Activated gamma-delta T cell treated with Interleukin-2 at 50 U/mL for 16 hours (primary cell): ENCODE results near the gene RHEB.
A peak's percentile ranks its signal among the peaks of the same experiment; 100 is the strongest.
"Not testable (repeated sequence)": the region's sequence is repeated elsewhere in the genome, so short reads cannot be mapped to it uniquely, and the experiment has no call there.

ENCODE experiments used
- DNase-seq: peaks from one replicate; pipeline ENCODE4 v3.0.0-alpha.2; 2020

RHEB gene, protein sequence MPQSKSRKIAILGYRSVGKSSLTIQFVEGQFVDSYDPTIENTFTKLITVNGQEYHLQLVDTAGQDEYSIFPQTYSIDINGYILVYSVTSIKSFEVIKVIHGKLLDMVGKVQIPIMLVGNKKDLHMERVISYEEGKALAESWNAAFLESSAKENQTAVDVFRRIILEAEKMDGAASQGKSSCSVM

DNA sequence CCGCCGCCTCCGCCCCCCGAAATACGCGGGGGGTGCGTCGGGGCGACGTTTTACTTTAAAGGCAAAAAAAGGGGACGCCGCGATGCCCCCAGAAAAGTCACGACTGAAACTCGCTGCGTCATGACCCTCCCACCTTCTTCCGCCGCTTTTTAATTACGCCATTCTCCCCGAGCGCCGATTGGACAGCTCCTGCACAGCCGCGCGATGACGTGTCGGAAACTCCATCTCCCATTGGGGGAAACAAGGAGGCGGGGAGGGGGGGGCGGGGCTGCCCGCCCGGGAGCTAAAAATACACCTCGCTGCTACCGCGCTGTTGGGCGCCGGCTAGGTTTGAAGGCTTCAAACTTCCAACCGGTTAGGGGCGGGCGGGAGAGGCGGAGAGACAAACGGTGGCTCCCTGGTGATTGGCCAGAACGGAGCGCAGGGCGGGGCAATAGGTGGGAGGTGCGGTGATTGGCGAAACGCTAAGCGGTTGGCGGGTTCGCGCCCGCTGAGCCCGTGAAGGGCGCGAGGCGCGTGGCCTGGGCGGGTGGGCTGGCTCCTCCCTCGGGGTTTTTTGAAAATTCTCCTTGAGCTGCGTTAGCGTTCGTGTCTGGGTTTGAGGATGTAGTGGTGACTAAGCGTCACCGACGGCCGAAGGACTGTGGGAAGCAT is at the start of gene RHEB:
Gene RHEB, minus strand, starts transcription at position 131 of the 654 bp plus-strand sequence. CDS start 384 bp downstream, outside the sequence.
- DNase-seq = peak; percentile 97

DNA sequence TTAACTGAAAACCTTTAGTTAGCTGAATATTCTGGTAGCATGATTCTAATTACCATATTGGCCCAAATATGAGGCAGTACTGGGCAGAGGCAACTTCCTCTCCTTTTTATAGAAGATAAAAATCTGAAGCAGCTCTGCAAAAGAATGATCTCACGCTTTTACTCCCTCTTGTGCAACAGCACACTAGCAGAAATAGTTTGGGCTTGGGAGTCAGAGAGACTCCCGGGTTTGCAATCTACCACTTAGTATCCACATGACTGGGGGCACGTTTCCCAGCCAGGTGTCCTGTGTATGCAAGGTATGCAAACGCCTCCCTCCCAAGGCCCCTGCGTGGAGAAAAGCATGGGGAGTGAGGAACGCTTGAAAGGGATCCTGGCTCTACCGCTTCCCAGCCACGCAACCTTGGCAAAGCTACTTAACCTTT is 47.2 kb upstream of the RHEB start:
- DNase-seq = no peak

DNA sequence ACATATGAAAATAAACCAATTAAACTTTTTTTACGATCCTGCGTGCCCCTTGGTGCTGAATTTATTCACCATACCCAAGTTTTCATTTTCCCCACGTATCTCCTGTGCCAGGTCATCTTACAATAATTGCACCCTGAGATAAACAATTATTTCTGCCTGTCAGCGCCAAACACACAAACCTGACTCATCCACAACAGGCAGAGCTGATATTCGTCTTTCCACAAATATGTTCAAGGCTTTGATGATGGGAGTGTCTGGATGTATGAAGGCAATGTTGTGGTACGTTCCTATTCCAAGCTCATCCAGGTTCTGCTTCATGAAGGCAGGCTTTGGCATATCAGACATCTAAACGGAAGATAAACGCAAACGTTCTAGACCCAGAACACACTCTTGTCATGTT is 45.8 kb upstream of the RHEB start:
- DNase-seq = no peak

DNA sequence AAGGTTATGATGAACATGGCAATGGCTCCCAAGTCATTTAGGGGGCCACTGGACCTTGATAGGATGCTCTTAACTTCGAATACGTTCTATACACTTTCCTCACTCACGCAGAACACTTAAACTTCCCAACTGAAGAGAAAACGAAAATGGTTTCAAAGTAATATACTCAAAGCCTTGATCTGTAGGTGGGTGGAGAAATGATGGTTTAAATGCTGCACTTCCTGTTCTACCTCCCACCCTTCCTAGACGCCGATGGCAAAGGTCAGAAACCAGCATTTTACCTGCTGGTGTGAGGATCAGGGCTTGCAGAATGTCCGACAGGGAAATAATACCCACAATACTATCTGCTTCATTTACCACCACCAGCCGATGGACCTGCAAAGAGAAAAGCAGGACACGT is 40.5 kb upstream of the RHEB start:
- DNase-seq = no peak

DNA sequence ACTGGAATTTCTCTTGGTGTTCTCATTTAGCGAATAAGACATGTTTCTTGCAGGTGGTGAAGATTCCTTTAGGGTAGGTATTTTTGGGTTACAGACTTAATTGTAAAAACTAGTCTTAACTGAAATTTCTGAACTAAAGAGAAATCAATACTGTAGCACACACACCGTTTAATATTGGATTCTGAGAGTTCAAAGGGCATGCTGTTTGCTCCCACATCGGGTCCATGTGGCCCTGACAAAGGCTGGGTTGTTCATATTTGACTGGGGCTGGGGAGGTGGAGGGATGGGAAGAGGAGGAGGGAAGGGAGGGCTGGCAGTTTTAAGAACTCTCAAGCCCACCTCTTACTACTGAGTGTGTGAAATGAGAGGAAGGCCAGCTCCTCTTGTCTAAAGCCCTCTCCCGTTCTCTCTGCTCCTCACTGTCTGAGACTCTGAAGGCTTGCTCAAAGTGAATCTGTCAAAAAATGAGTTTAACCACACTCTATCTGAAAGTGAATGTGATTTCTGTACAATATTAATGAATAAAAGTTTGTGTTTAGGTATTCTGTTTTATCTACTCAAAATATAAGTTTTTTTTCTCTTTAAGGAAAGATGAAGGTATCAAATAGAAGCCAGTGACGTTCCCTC is 40.0 kb upstream of the RHEB start:
- no peak for DNase-seq

DNA sequence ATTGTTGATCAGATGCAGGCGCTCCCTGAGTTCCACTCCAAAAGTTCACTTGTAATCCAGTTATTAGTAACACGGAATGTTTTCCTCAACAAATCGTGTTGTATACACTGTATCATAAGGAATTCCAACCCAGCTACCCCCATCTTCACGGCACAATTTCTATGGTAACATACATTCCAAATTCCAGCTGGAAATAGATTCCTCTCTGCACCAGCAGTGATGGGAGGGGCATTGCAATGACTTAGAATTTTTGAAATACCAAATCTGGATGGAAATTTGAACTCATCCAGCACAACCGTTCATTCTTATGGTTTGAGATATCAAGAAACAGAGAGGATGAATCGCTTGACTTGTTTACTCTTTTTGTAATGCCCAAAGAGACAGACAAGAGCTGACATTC is 38.9 kb upstream of the RHEB start:
- DNase-seq = no peak

DNA sequence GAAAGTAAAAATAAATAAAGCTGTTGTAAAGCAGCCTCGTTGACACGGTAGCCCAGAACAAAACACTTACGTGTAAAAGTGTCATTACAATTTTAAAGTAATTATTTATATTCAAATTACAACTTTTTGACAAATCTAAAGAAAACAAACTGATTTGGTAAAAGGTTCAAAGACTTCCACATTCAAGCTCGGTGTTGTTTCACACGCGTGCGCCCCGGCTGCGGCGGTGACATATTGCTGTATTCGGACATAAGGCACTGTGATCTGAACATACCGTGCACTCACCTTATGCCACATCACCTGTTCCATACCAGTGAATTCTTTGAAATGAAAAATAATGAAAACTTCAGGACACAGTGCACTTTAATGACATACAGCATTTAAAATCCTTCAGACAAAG is 36.9 kb upstream of the RHEB start:
- no peak for DNase-seq

DNA sequence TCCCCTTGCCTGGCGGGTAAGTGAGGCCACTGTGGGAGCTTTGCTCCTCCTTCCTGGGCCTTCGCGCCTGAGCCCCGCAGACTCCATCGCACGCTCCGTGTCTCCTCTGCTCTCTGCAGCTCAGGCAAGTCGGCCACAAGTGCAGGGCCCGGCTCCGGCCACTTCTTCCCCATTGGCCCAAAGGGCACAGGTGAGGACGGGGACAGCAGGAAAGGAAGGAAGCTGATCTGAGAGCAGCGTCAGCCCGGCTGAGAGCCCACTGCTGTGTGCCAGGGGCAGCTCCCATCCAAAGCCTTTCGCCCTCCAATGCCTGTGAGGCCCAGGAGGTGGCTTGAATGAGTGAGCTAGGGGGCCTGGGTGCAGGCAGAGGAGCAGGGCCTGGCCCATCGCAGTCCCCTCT is 33.7 kb upstream of the RHEB start:
- no peak for DNase-seq

DNA sequence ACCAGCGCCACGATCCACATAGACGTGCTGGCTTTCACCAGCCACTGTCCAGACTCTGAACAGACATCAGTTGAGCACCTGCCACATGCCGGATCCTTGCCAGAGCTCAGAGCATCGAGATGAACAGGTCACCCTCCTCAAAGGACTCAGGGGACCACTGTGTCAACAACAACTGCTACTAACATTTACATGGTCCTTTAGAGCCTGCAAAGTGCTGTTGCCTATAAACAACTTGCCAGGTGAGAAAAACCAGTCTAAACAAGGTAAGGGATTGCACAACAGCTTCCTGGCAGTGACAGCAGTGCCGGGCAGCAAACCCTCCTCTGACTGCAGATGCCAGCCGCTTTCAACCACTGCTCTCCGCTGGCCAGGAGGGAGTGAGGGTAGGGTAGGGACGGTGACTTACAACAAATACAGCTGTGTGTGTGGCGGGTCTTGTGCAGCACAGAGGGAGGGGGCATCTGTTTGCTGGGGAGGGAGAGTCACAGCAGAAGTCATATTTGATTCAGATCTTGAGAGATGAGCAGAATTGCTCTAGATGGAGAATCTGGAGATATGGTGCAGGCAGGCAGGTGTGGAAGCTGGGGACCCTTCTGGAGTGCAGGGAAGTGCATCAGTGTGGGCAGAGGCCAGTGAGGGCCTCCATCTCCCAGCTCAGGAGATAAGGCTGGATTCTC is 32.8 kb upstream of the RHEB start:
- DNase-seq = no peak

DNA sequence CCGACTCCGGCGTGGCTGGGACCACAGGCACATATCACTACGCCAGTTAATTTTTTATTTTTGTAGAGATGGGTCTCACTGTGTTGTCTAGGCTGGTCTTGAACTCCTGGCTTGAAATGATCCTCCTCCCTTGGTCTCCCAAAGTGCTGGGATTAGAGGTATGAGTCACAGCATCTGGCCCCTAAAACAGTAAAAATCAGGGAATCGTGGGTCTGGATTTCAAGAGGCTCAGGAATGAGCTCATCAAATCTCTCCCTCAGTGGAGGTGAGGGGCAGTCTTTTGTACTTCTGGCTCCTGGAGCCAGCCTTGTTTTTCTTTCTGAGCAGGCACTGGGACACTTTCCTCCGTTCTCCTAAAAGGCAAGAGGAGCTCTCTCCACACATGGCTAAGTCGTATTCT is 32.1 kb upstream of the RHEB start:
- no peak for DNase-seq

DNA sequence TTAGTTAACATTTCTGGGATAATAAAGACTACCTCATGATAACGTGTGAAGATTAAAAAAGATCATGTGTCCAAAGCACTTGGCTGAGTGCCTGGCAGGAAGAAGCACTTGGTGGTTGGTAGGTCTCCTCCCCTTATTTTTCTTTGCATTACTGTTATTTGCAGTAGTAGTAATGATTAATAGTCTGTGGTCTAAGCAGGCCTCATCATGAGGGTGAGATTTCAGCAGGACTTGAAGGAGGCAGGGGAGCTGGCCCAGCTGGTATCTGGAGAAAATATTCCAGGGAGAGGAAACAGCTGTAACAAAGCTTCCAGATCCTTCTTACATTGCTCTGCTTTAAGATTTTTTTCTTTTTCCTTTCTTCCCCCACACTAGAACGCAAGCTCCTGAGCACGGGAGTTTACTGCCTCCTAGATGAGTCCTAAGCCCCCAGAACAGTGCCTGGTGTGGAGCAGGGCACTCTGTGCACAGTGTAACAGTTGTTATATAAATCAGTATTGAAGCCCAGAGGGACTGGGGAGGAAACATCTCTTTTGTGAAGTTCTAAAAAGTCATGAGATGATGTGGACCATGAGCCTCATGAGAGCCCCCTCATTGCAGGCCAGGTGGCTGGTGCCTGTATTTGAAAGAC is 31.1 kb upstream of the RHEB start:
- DNase-seq = no peak

DNA sequence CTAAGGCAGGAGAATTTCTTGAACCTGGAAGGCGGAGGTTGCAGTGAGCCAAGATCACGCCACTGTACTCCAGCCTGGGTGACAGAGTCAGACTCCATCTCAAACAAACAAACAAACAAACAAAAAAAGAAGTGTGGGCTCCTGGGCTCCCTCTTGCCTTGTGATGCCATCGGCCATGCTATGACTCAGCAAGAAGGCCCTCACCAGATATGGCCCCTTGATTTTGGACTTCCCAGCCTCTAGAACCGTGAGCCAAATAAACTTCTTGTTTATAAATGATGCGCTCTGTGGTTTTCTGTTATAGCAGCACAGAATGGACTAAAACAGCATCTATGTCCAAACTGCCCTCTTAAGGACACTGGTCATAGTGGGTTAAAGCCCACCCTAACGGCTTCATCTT is 29.9 kb upstream of the RHEB start:
- DNase-seq = no peak

DNA sequence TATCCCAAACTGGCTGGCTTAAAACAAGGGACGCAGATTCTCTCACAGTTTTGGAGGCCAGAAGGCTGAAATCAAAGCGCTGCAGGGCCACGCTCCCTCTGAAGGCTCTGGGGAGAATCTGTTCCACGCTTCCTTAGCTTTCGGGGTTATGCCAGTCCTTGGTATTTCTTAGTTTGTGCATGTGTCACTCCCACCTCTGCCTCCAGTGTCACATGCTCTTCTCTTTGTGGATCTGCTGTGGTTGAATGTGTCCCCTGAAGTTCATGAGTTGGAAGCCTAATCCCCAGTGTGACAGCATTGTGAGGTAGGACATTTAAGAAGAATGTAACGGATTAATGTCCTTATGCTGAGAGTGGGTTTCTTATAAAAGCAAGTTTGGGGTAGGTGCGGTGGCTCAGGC is 29.4 kb upstream of the RHEB start:
- DNase-seq = no peak

DNA sequence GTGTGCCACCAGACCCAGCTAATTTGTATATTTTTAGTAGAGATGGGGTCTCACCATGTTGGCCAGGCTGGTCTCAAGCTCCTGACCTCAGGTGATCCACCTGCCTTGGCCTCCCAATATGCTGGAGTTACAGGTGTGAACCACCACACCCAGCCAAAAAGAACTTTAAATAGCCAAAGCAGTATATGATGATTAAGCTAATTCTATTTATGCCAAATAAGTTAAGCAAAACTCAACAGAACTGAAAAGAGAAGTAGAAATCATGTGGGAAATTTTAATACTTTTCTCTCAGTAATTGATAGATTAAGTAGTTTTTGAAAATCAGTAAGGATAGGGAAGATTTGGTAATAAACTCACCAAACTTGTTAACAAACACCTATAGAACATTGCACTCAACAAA is 24.5 kb upstream of the RHEB start:
- no peak for DNase-seq

DNA sequence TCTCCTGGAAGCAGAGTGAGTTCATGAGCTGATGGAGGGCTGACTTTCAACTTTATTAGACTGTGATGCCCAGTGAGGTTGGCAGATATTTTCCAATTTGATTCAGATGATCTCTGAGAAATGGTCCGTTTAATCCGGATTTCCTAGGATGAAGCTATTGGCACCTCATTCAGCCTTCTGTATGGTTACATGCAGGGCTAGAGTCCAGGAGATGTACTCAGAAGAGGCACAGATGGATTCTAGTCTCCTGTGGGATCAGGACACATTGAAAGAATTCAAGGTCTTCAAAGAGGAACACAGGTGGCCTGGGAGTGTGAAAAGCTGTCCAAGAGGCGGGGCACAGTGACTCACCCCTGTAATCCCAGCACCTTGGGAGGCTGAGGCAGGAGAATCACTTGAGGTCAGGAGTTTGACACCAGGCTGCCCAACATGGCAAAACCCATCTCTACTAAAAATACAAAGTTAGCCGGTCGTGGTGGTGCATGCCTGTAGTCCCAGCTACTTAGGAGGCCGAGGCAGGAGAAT is 23.0 kb upstream of the RHEB start:
- DNase-seq = no peak

DNA sequence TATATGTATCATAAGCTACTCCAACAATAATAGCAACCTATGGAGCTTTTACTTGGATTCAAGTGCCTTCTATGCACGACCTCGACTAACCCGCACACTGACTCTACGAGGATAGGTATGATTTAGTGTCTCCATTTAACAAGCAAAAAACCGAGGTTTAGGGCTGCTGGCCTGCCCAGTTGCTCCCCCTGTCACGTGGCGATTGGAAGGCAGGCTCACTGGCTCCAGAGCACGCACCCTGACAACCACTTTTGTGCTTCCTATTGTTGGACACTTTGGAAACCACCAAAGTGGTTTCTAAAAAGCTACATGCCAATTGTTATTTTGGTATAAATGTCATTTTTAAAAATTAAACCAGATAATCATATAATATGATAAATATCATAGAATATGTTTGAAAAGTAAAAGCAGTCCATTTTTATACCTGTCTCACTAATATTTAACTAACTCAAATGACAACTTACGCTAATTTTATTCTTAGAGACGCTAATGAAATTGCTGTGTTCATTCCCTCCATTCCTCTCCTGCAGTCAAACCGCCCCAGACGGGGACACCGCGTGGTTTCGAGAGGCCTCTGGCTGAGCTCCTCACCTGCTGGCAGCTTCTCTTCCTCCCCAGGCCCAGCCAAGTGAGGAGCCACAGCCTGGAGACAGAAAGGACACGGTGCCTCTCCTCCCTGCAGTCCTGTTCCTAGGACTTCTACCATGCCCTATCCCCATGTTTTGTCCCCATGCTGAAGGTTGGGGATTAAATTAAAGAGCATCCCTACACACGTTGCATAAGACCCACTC is 22.2 kb upstream of the RHEB start:
- DNase-seq = no peak

DNA sequence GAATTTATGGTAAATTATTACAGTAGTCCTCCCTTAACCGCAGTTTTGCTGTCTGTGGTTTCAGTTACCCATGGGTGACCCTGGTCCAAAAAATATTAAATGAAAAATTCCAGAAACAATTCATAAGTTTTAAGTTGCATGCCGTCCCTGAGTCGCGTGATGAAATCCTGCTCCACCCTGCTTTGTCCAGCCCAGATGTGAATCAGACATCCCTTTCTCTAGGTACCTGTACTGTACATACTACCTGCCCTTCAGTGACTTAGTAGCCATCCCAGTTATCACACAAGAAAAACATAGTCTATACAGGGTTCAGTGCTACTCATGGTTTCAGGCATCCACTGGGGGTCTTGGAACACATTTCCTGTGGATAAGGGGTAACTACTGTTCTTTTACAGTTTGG is 20.5 kb upstream of the RHEB start:
- DNase-seq = no peak

DNA sequence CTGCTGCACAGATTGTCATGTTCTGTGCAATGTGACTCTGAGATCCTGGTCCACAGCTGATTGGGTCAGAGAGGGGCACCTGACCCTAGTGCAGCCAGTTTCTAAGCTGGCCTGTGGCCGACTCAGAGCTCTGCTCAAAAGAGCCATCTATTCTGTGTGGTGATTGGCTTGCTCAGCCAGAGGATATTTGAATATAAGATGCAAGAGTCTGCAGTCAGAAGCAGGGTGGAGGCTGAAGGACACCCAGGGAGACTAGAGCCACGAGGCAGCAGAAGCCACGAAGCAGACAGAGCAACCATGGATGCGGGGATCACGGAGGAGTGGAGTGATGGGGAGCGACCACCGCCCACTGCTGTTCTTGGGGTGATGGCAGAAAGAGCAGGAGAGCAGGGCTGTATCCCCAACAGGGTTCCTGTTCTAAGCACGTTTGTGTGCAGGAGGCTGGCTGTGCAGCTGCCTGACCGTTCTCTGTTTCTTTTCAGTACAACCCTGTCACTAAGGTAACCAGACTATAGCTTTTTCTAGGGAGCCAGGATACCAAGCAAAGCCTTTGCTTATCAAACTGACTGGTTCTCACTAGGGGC is 19.5 kb upstream of the RHEB start:
- DNase-seq = no peak

DNA sequence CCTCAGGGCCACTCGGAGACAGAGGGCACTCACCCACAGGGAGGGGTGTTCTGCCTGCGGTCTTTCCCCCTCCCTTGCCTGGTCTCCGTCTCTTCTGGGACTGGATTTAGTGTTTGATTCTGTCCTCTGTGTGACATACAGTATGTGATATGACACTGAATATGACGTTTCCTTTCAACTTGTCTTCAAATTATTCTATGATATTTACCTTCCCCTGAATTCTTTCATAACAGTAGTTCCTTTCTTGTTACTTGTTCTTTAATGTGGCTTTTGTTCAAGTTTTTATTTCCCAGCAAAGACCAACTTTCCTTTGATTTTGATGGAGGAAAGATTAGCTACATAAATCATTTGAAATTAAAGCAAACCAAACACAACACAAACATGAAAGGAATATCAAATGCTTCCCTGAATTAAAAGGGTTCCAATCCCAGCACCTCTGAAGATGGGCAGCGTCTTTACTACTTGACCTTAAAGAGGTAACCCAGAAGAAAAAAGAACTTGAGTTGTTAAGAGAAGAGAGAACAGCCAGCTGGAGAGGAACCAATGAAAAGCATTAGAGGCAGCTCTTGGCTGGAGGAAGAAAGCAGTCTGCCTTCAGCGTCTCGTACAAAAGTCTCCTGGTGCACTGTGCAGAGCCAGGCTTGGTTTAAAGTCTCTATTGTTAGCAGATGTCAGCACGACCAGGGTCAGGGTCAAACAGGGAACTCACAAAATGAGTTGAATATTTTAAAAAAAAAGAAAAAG is 18.3 kb upstream of the RHEB start:
- DNase-seq = no peak

DNA sequence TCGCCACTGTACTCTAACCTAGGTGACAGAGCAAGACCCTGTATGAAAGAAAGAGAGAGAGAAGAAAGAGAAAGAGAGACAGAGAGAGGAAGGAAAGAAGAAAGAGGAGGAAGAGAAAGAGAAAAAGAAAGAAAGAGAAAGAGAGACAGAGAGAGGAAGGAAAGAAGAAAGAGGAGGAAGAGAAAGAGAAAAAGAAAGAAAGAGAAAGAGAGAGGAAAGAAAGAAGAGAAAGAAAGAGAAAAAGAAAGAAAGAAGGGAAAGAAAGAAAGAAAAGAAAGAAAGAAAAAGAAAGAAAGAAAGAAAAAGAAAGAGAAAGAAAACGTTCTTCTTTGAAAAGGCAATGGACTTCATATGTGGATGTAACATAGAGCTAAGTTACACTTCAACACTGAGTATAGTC is 16.5 kb upstream of the RHEB start:
- not testable (repeated sequence) for DNase-seq

DNA sequence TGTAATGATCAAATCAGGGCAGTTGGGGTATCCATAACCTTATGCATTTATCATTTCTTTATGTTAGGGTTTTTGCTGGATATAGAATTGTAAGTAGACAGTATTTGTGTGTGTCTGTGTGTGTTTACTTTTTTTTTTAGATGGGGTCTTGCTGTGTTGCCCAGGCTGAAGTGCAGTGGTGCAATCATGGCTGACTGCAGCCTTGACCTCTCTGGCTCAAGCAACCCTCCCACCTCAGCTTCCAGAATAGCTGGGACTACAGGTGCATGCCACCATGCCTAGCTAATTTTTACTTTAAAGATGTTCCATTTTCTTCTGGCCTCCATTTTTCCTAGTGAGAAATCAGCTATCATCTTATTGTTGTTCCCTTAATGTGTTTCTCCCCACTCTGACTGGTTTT is 10.1 kb upstream of the RHEB start:
- DNase-seq = no peak
